ENCODE measurements around the gene NAGPA. TPM values are rescaled to one million over a fixed set of nuclear protein-coding genes. Genes with fewer than 3 reads are reported as not detected.

Gene NAGPA
- total and polyA plus RNA-seq, 2 donors from 2014 or later: 13.8 to 14.5 TPM

DNA sequence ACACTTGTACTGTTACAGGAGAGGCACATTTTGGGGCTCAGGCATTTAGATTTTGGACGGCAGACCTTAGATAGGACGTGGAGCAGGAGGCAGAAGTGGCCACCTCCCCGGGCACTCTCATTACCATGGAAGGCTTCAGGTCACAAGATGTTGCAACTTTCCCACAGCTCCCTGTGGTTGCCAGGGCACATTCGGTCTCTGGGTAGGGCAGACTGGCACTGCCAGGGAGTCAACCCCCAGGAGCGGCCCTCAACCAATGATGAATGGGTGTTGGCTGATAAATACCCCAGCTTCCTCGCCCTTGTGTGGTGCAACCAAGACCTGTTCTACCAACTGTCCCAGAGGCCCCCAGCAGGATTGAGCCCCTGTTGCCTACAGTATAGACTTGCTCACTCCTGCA lies 11.2 kb downstream of the NAGPA start:
- DNase-seq (no peak), FAIRE-seq (no peak)
- Histone ChIP-seq H3K27me3 (ENCODE audit: control insufficient read depth, insufficient read depth, low read length) (no peaks in the 10 kb centered on the region), H3K36me3 (ENCODE audit: control insufficient read depth in 2 of 3, insufficient read depth in 3 of 3, low read length in 3 of 3) (no peaks in the 10 kb centered on the region), H3K9me3 (ENCODE audit: control insufficient read depth in 2 of 3, insufficient read depth in 1 of 3, low read length in 3 of 3) (no peaks in the 10 kb centered on the region), H3K27ac (ENCODE audit: low read depth in 2 of 2, low read length in 2 of 2) (no peak overlapping the region), H3K4me1 (ENCODE audit: control insufficient read depth in 2 of 3, insufficient read depth in 2 of 3, low read depth in 1 of 3, low read length in 3 of 3) (no peaks in the 10 kb centered on the region), H3K4me3 (ENCODE audit: low read length in 3 of 3) (no peak overlapping the region), H3K9ac (ENCODE audit: low read length in 3 of 3) (no peak overlapping the region)
- TF ChIP-seq, protein P1, sequence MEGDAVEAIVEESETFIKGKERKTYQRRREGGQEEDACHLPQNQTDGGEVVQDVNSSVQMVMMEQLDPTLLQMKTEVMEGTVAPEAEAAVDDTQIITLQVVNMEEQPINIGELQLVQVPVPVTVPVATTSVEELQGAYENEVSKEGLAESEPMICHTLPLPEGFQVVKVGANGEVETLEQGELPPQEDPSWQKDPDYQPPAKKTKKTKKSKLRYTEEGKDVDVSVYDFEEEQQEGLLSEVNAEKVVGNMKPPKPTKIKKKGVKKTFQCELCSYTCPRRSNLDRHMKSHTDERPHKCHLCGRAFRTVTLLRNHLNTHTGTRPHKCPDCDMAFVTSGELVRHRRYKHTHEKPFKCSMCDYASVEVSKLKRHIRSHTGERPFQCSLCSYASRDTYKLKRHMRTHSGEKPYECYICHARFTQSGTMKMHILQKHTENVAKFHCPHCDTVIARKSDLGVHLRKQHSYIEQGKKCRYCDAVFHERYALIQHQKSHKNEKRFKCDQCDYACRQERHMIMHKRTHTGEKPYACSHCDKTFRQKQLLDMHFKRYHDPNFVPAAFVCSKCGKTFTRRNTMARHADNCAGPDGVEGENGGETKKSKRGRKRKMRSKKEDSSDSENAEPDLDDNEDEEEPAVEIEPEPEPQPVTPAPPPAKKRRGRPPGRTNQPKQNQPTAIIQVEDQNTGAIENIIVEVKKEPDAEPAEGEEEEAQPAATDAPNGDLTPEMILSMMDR (IDR thresholded peaks at IDR 0.05; ENCODE audit: borderline replicate concordance, extremely low read depth, insufficient read depth): no peak
- intact Hi-C loops (cut with DNase I): no loop called here

DNA sequence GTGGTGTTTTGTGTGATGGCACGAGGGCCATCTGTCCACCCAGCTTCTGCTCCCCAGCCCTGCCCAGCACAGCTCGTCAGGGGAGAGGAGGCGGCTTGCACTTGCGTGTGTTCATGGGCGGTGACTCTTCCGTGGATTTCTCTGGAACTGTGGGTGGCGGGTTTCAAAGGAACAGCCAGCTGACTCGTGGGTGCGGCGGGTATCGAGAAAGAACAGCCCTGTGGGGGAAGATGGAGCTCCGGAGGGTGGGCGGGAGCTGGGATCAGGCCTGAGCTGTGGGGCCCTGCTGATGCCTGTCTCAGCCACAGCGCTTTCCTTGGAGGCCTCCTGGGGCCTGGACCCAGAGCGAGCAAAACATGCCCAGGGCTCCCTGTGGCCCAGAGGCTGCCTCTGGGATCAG lies 13.2 kb downstream of the NAGPA start:
- intact Hi-C loops (cut with DNase I): no loop called here
- H3K27me3 ChIP-seq (ENCODE audit: control insufficient read depth, insufficient read depth, low read length): no peaks in the 10 kb centered on the region
- TF ChIP-seq, protein P1 (IDR thresholded peaks at IDR 0.05; ENCODE audit: borderline replicate concordance, extremely low read depth, insufficient read depth): no peak
- H3K4me3 ChIP-seq (ENCODE audit: low read length in 3 of 3): no peak overlapping the region
- no peaks in the 10 kb centered on the region for H3K4me1 ChIP-seq (ENCODE audit: control insufficient read depth in 2 of 3, insufficient read depth in 2 of 3, low read depth in 1 of 3, low read length in 3 of 3)
- FAIRE-seq: no peak
- no peaks in the 10 kb centered on the region for H3K36me3 ChIP-seq (ENCODE audit: control insufficient read depth in 2 of 3, insufficient read depth in 3 of 3, low read length in 3 of 3)
- DNase-seq: no peak
- H3K9me3 ChIP-seq (ENCODE audit: control insufficient read depth in 2 of 3, insufficient read depth in 1 of 3, low read length in 3 of 3): no peaks in the 10 kb centered on the region
- H3K9ac ChIP-seq (ENCODE audit: low read length in 3 of 3): no peak overlapping the region
- no peak overlapping the region for H3K27ac ChIP-seq (ENCODE audit: low read depth in 2 of 2, low read length in 2 of 2)

DNA sequence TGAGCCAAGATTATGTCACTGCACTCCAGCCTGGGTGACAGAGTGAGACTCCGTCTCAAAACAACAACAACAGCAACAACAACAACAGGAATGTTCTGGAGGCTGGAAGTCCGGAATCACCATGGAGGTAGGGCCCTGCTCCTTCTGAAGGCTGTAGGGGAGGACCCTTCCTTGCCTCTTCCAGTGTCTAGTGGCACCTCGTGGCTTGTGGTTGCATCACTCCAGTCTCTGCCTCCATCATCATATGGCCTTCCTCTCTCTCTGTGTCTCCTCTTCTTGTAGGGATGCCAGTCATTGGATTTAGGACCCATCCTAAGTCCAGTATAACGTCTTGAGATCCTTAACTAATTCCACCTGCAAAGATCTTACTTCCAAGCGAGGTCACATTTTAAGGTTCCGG lies 14.0 kb downstream of the NAGPA start:
- Histone ChIP-seq H3K27me3 (ENCODE audit: control insufficient read depth, insufficient read depth, low read length) (no peaks in the 10 kb centered on the region), H3K4me1 (ENCODE audit: control insufficient read depth in 2 of 3, insufficient read depth in 2 of 3, low read depth in 1 of 3, low read length in 3 of 3) (no peaks in the 10 kb centered on the region), H3K27ac (ENCODE audit: low read depth in 2 of 2, low read length in 2 of 2) (no peak overlapping the region), H3K4me3 (ENCODE audit: low read length in 3 of 3) (no peak overlapping the region), H3K9me3 (ENCODE audit: control insufficient read depth in 2 of 3, insufficient read depth in 1 of 3, low read length in 3 of 3) (no peaks in the 10 kb centered on the region), H3K9ac (ENCODE audit: low read length in 3 of 3) (no peak overlapping the region), H3K36me3 (ENCODE audit: control insufficient read depth in 2 of 3, insufficient read depth in 3 of 3, low read length in 3 of 3) (no peaks in the 10 kb centered on the region)
- TF ChIP-seq, protein P1 (IDR thresholded peaks at IDR 0.05; ENCODE audit: borderline replicate concordance, extremely low read depth, insufficient read depth): no peak
- DNase-seq: no peak
- intact Hi-C loops (cut with DNase I): no loop called here
- FAIRE-seq: no peak

DNA sequence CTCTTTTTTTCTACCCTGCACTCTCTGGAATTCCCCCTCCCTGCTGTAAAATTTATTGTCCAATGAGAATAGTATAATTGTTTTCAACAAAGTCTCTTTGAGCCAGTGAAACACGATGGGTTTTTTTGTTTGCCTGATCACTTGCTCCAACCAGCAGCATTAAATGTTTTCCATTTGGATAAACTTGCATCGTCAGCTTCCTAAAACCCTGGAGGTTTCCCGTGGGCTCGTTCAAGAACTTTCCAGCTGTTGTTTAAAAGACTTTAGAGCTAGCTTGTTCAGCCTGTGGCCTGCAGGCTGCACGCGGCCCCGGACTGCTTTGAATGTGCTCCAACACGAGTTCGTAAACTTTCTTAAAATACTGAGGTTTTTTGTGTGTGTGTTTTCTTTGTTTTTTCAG lies 14.9 kb downstream of the NAGPA start:
- Histone ChIP-seq H3K9me3 (ENCODE audit: control insufficient read depth in 2 of 3, insufficient read depth in 1 of 3, low read length in 3 of 3) (no peaks in the 10 kb centered on the region), H3K9ac (ENCODE audit: low read length in 3 of 3) (no peak overlapping the region), H3K4me3 (ENCODE audit: low read length in 3 of 3) (no peak overlapping the region), H3K4me1 (ENCODE audit: control insufficient read depth in 2 of 3, insufficient read depth in 2 of 3, low read depth in 1 of 3, low read length in 3 of 3) (no peaks in the 10 kb centered on the region), H3K27me3 (ENCODE audit: control insufficient read depth, insufficient read depth, low read length) (no peaks in the 10 kb centered on the region), H3K36me3 (ENCODE audit: control insufficient read depth in 2 of 3, insufficient read depth in 3 of 3, low read length in 3 of 3) (no peaks in the 10 kb centered on the region), H3K27ac (ENCODE audit: low read depth in 2 of 2, low read length in 2 of 2) (no peak overlapping the region)
- TF ChIP-seq, protein P1 (IDR thresholded peaks at IDR 0.05; ENCODE audit: borderline replicate concordance, extremely low read depth, insufficient read depth): no peak
- DNase-seq (peak in 1 of 5 donors; percentile 75), FAIRE-seq (no peak)
- intact Hi-C loops (cut with DNase I): no loop called here

Measured in kidney (tissue), 14 donors.